Breast epithelium (tissue), 4 donors: Measurements from ENCODE around the gene PROM2. TPM values are rescaled to one million over a fixed set of nuclear protein-coding genes. Genes with fewer than 3 reads are reported as not detected.
A peak's percentile ranks its signal among the peaks of the same experiment; 100 is the strongest.

Source experiments
- DNase-seq, 2 donors: peaks; one replicate each; pipeline ENCODE4 v3.0.0-alpha.2; 2019; ENCODE audit warnings: low spot score in 2 of 2
- H3K27ac ChIP-seq, 2 donors: fragments of 200-600 bp; sonication (generic) in 1 of 2; one replicate each; pipeline ENCODE4 v1.5.1; 2016 to 2019; ENCODE audit warnings: mild to moderate bottlenecking in 1 of 2
- H3K27me3 ChIP-seq, 2 donors: fragments of 200-600 bp; sonication (generic) in 1 of 2; one replicate each; pipeline versions ENCODE4 v1.5.1 to v1.6.0; 2017 to 2019; ENCODE audit warnings: control low read depth in 1 of 2, mild to moderate bottlenecking in 1 of 2
- H3K36me3 ChIP-seq: fragments of 200-600 bp; one replicate; pipeline ENCODE4 v1.5.1; 2019
- H3K4me1 ChIP-seq, 2 donors: fragments of 200-600 bp; sonication (generic); one replicate each; pipeline ENCODE4 v1.5.1; 2016 to 2019; ENCODE audit warnings: control low read depth in 1 of 2
- H3K4me3 ChIP-seq, 3 donors: fragments of 200-600 bp; sonication (generic); 1 replicate in 2 of 3; 2 replicates in 1 of 3; pipeline ENCODE4 v1.5.1; 2016 to 2019; ENCODE audit warnings: mild to moderate bottlenecking in 3 of 3, moderate library complexity in 2 of 3
- H3K9me3 ChIP-seq, 2 donors: fragments of 200-600 bp; sonication (generic) in 1 of 2; one replicate each; pipeline ENCODE4 v1.5.1; 2016 to 2019; ENCODE audit warnings: control low read depth in 1 of 2
- POLR2A ChIP-seq: fragments of 450-650 bp; IDR thresholded peaks from one replicate; pipeline ENCODE4 v1.6.1; 2016; ENCODE audit warnings: antibody characterized with exemption, mild to moderate bottlenecking, moderate library complexity
- POLR2AphosphoS5 ChIP-seq, 3 donors: sonication (generic); formaldehyde crosslinking; IDR thresholded peaks; one replicate each; pipeline ENCODE4 v1.6.1; 2017; ENCODE audit warnings: antibody characterized with exemption in 3 of 3
- intact Hi-C: fragments of 100-400 bp; cut with DNase I; formaldehyde crosslinking; loops from one replicate; pipeline ENCODE4 v1.15.1; 2023; ENCODE audit warnings: low total_unique reads
- total RNA-seq, 3 donors: library from RNA; depleted of rRNA; stranded (reverse); fragments of >200 nt; gene quantifications; one replicate each; pipeline ENCODE4 v1.1.0, GENCODE V29; 2016
- TF ChIP-seq, protein P1 (sequence below), 3 donors: fragments of 450-650 bp; IDR thresholded peaks; one replicate each; pipeline ENCODE4 v1.5.1; 2016 to 2017; ENCODE audit warnings: antibody characterized with exemption in 3 of 3, mild to moderate bottlenecking in 3 of 3, moderate library complexity in 3 of 3

PROM2 gene
- total RNA-seq, 3 donors from 2014 or later: 1.4 to 48.8 (median 47.7) TPM

DNA sequence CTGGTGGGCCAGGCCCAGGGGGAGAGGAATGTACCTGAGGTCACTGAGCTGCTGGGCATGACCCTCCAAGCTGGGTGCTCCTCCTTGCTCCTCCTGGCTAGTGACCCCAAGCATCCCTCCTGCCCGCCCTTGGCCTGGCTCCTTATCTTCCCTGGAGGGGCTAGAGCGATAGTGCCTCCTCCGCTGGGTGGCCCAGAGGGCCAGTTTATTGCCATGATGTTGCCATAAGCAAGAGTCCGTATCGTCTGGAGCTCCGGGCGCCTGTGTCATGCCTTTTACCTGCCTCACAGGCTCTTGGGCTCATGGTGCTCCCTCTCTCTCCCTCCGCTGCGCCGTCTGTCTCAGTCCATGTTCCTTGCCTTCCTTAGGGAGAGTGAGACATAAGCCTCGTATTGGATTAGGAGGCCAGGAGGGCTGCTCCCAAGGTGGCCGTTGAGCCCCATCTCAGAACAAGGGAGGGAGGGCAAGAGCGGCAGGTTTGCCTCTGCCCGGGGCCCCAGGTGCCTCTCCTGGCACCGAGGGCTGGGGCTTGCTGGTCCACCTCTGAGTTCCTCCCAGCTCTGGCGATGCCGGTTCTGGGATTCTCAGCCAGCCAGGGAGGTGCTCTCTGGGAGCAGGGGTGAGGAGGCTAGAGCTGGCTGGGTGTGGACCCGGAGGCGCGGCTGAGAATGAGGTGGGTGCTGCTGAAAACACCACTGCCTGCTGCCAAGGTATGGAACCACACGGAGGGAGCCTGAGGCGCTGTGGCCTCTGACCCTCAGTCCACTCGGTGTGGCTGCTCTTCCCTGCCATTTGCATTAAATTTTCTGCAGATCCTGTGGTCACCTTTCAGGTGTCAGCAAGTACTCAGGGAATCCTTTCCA, 45.5 kb downstream of the PROM2 start:
- Histone ChIP-seq H3K27me3 (no peaks in the 10 kb centered on the region), H3K36me3 (no peaks in the 10 kb centered on the region), H3K9me3 (no peaks in the 10 kb centered on the region), H3K4me3 (no peak overlapping the region), H3K4me1 (peaks cover 4 to 17% of the 10 kb centered on the region in 2 donors), H3K27ac (no peak overlapping the region)
- TF ChIP-seq, protein P1, sequence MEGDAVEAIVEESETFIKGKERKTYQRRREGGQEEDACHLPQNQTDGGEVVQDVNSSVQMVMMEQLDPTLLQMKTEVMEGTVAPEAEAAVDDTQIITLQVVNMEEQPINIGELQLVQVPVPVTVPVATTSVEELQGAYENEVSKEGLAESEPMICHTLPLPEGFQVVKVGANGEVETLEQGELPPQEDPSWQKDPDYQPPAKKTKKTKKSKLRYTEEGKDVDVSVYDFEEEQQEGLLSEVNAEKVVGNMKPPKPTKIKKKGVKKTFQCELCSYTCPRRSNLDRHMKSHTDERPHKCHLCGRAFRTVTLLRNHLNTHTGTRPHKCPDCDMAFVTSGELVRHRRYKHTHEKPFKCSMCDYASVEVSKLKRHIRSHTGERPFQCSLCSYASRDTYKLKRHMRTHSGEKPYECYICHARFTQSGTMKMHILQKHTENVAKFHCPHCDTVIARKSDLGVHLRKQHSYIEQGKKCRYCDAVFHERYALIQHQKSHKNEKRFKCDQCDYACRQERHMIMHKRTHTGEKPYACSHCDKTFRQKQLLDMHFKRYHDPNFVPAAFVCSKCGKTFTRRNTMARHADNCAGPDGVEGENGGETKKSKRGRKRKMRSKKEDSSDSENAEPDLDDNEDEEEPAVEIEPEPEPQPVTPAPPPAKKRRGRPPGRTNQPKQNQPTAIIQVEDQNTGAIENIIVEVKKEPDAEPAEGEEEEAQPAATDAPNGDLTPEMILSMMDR (IDR thresholded peaks at IDR 0.05): no peak
- no peak for TF ChIP-seq POLR2A
- no peak for TF ChIP-seq POLR2AphosphoS5 (IDR thresholded peaks at IDR 0.05)
- intact Hi-C loops: no loop called here
- no peak for DNase-seq

DNA sequence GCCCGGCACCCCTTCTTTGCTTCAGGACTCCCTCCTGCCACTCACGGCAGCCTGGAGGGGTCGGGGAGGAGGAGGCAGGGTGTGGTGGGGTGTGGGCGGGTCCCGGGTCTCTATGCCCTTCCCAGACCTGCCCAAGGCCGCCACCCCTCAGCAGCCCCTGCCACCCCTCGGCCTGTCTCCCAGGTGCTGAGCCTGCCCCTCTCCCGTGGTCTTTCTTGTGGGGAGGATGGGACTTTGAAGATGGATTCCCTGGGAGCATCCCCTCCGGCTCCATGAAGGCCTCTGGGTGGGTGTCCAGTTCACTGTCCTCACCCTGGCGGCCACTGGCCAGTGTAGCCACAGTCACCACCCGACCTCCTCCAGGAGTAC, 46.1 kb downstream of the PROM2 start:
- TF ChIP-seq POLR2AphosphoS5 (IDR thresholded peaks at IDR 0.05): no peak
- TF ChIP-seq POLR2A: no peak
- TF ChIP-seq, protein P1 (IDR thresholded peaks at IDR 0.05): no peak
- Histone ChIP-seq H3K27ac (no peak overlapping the region), H3K36me3 (no peaks in the 10 kb centered on the region), H3K4me3 (no peak overlapping the region), H3K9me3 (no peaks in the 10 kb centered on the region), H3K27me3 (no peaks in the 10 kb centered on the region), H3K4me1 (peaks cover 4 to 17% of the 10 kb centered on the region in 2 donors)
- intact Hi-C loops: no loop called here
- DNase-seq: no peak

DNA sequence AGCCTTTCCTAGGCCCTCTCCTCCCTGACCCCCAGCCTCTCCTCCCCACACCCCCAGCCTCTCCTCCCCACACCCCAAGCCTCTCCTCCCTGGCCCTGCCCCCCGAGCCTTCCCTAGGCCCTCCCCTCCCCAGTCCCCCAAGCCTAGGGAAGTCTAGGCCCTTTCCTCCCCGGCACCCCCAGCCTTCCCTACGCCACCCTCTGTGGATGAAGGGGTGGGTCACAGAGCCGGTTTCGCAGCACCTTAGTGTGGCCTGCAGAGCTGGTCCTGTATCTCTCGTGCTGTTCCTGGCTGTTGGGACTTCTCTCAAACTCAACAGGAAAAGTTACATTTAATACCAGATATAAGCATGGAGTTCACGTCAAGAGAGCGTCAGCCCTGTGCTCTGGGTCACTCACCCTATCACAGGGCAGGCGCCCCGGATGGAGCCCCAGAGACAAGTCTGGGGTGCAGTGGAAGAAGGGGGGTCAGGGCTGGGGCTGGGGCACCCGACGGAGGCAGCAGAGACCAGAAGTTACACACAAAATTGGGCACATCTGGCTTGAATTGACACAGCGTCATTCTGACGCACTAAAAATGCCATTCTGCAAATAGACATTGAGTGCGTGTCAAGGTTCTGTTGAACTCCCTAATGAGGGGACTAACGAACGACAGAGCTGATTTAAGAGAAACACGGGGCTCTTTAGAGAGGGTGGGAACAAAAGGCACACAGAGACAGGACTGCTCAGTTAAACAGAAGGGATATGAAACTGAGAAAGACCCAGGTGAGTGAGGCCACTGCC, 46.9 kb downstream of the PROM2 start:
- no peaks in the 10 kb centered on the region for H3K9me3 ChIP-seq
- intact Hi-C loops: no loop called here
- DNase-seq: no peak
- H3K4me1 ChIP-seq: peaks cover 4 to 14% of the 10 kb centered on the region in 2 donors
- no peaks in the 10 kb centered on the region for H3K27me3 ChIP-seq
- no peak overlapping the region for H3K4me3 ChIP-seq
- TF ChIP-seq POLR2A: no peak
- TF ChIP-seq, protein P1 (IDR thresholded peaks at IDR 0.05): no peak
- H3K27ac ChIP-seq: no peak overlapping the region
- no peaks in the 10 kb centered on the region for H3K36me3 ChIP-seq

DNA sequence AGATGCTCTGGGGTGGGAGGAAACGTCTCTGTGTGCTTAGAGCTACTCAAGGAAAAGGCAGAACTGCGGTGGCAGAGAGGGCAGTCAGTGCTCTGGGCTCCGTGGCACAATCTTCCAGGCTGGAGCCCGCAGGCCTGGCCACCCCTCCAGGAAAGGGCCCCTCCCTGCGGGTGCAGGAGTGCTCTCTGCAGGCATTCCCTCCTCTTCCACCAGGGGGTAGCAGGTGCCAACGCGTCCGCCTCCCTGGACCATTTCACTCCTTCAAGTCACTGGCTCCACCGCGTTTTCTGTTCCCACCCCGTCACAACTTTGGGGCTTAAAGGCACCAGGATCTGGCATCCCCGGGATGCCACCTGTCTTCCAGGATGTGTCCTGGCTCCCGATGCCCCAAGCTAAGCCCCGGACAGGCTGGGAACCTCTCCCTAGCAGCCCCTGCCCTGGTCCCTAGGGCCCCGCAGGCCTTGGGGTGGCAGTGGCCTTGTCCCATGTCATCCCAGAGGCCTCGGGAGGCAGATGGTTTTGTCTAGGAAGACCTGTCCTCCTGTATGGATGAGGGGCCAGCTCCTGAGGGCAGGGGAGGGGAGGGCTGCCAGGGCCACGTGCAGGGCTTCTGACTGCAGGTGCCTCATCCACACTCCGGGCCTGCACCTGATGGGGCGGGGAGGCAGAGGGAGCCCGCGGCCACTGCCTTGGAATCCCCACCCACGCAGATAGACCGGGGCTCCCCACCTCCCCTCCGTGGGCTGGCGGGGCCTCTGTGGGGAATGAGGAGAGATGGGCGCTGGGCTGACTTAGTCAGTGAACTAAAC, 49.3 kb downstream of the PROM2 start:
- no peaks in the 10 kb centered on the region for H3K4me1 ChIP-seq
- no peaks in the 10 kb centered on the region for H3K36me3 ChIP-seq
- intact Hi-C loops: no loop called here
- H3K4me3 ChIP-seq: no peak overlapping the region
- TF ChIP-seq POLR2AphosphoS5 (IDR thresholded peaks at IDR 0.05): no peak
- TF ChIP-seq, protein P1 (IDR thresholded peaks at IDR 0.05): peak; percentile 31 to 64 (median 49)
- H3K27ac ChIP-seq: no peak overlapping the region
- no peak for DNase-seq
- no peaks in the 10 kb centered on the region for H3K9me3 ChIP-seq
- no peaks in the 10 kb centered on the region for H3K27me3 ChIP-seq
